ENCODE measurements around the gene PCNX4. TPM values are rescaled to one million over a fixed set of nuclear protein-coding genes. Genes with fewer than 3 reads are reported as not detected.

The PCNX4 gene
- total RNA-seq, 1 donor from 2014 or later = 29.2 TPM

GRCh38 chr14:60133487-60133886 lies 41.8 kb downstream of the PCNX4 start:
- no peak overlapping the region for H3K27ac ChIP-seq (ENCODE audit: low read depth, low read length)

GRCh38 chr14:60134702-60135101 lies 43.0 kb downstream of the PCNX4 start:
- peaks cover 0 to 9% (median 0%) of the 10 kb centered on the region in 3 donors for H3K36me3 ChIP-seq (ENCODE audit: control insufficient read depth in 3 of 3, insufficient read depth in 3 of 3, low read length in 3 of 3)
- no peak overlapping the region for H3K9ac ChIP-seq (ENCODE audit: low read depth in 1 of 3, low read length in 3 of 3)
- no peak overlapping the region for H3K4me3 ChIP-seq (ENCODE audit: low read length in 3 of 3)
- no peaks in the 10 kb centered on the region for H3K4me1 ChIP-seq (ENCODE audit: control insufficient read depth in 3 of 3, insufficient read depth in 3 of 3, low read length in 3 of 3)
- H3K27me3 ChIP-seq (ENCODE audit: control insufficient read depth in 3 of 3, insufficient read depth in 3 of 3, low read length in 3 of 3) = no peaks in the 10 kb centered on the region
- H3K9me3 ChIP-seq (ENCODE audit: control insufficient read depth in 3 of 3, low read length in 3 of 3) = no peaks in the 10 kb centered on the region
- H3K27ac ChIP-seq (ENCODE audit: low read depth, low read length) = no peak overlapping the region

More at GRCh38 chr14:60133487-60133886, 41.8 kb downstream of the PCNX4 start:
- H3K9me3 ChIP-seq (ENCODE audit: control insufficient read depth in 3 of 3, low read length in 3 of 3) = no peaks in the 10 kb centered on the region
- H3K9ac ChIP-seq (ENCODE audit: low read depth in 1 of 3, low read length in 3 of 3) = no peak overlapping the region
- no peaks in the 10 kb centered on the region for H3K4me1 ChIP-seq (ENCODE audit: control insufficient read depth in 3 of 3, insufficient read depth in 3 of 3, low read length in 3 of 3)
- no peaks in the 10 kb centered on the region for H3K27me3 ChIP-seq (ENCODE audit: control insufficient read depth in 3 of 3, insufficient read depth in 3 of 3, low read length in 3 of 3)
- no peak overlapping the region for H3K4me3 ChIP-seq (ENCODE audit: low read length in 3 of 3)
- H3K36me3 ChIP-seq (ENCODE audit: control insufficient read depth in 3 of 3, insufficient read depth in 3 of 3, low read length in 3 of 3) = peaks cover 0 to 9% (median 0%) of the 10 kb centered on the region in 3 donors

GRCh38 chr14:60151715-60152114 lies 60.0 kb downstream of the PCNX4 start:
- Histone ChIP-seq H3K36me3 (ENCODE audit: control insufficient read depth in 3 of 3, insufficient read depth in 3 of 3, low read length in 3 of 3) (peaks cover 8 to 36% (median 34%) of the 10 kb centered on the region in 3 donors), H3K27ac (ENCODE audit: low read depth, low read length) (peak overlapping the region; percentile 72), H3K9me3 (ENCODE audit: control insufficient read depth in 3 of 3, low read length in 3 of 3) (no peaks in the 10 kb centered on the region), H3K27me3 (ENCODE audit: control insufficient read depth in 3 of 3, insufficient read depth in 3 of 3, low read length in 3 of 3) (no peaks in the 10 kb centered on the region), H3K4me1 (ENCODE audit: control insufficient read depth in 3 of 3, insufficient read depth in 3 of 3, low read length in 3 of 3) (peaks cover 12 to 35% (median 16%) of the 10 kb centered on the region in 3 donors), H3K9ac (ENCODE audit: low read depth in 1 of 3, low read length in 3 of 3) (peak overlapping the region in 1 of 3 donors; percentile 48), H3K4me3 (ENCODE audit: low read length in 3 of 3) (no peak overlapping the region)

GRCh38 chr14:60153991-60154390 lies 62.3 kb downstream of the PCNX4 start:
- Histone ChIP-seq H3K4me3 (ENCODE audit: low read length in 3 of 3) (no peak overlapping the region), H3K36me3 (ENCODE audit: control insufficient read depth in 3 of 3, insufficient read depth in 3 of 3, low read length in 3 of 3) (peaks cover 2 to 22% (median 20%) of the 10 kb centered on the region in 3 donors), H3K27ac (ENCODE audit: low read depth, low read length) (peak overlapping the region; percentile 45), H3K27me3 (ENCODE audit: control insufficient read depth in 3 of 3, insufficient read depth in 3 of 3, low read length in 3 of 3) (no peaks in the 10 kb centered on the region), H3K9me3 (ENCODE audit: control insufficient read depth in 3 of 3, low read length in 3 of 3) (no peaks in the 10 kb centered on the region), H3K9ac (ENCODE audit: low read depth in 1 of 3, low read length in 3 of 3) (peak overlapping the region in 1 of 3 donors; percentile 24), H3K4me1 (ENCODE audit: control insufficient read depth in 3 of 3, insufficient read depth in 3 of 3, low read length in 3 of 3) (peaks cover 15 to 47% (median 23%) of the 10 kb centered on the region in 3 donors)

- no peaks in the 10 kb centered on the region for H3K9me3 ChIP-seq (ENCODE audit: control insufficient read depth in 3 of 3, low read length in 3 of 3)
- H3K4me1 ChIP-seq (ENCODE audit: control insufficient read depth in 3 of 3, insufficient read depth in 3 of 3, low read length in 3 of 3) = peaks cover 15 to 47% (median 23%) of the 10 kb centered on the region in 3 donors
- no peak overlapping the region for H3K9ac ChIP-seq (ENCODE audit: low read depth in 1 of 3, low read length in 3 of 3)
- H3K4me3 ChIP-seq (ENCODE audit: low read length in 3 of 3) = no peak overlapping the region
- peak overlapping the region; percentile 45 for H3K27ac ChIP-seq (ENCODE audit: low read depth, low read length)
- no peaks in the 10 kb centered on the region for H3K27me3 ChIP-seq (ENCODE audit: control insufficient read depth in 3 of 3, insufficient read depth in 3 of 3, low read length in 3 of 3)
- peaks cover 2 to 17% (median 15%) of the 10 kb centered on the region in 3 donors for H3K36me3 ChIP-seq (ENCODE audit: control insufficient read depth in 3 of 3, insufficient read depth in 3 of 3, low read length in 3 of 3)
These were observed 62.9 kb downstream of the PCNX4 start for GRCh38 chr14:60154671-60155070.

- Histone ChIP-seq H3K9ac (ENCODE audit: low read depth in 1 of 3, low read length in 3 of 3) (no peak overlapping the region), H3K4me3 (ENCODE audit: low read length in 3 of 3) (no peak overlapping the region), H3K36me3 (ENCODE audit: control insufficient read depth in 3 of 3, insufficient read depth in 3 of 3, low read length in 3 of 3) (peaks cover 0 to 3% (median under 1%) of the 10 kb centered on the region in 3 donors), H3K4me1 (ENCODE audit: control insufficient read depth in 3 of 3, insufficient read depth in 3 of 3, low read length in 3 of 3) (peaks cover 16 to 46% (median 16%) of the 10 kb centered on the region in 3 donors), H3K9me3 (ENCODE audit: control insufficient read depth in 3 of 3, low read length in 3 of 3) (no peaks in the 10 kb centered on the region), H3K27me3 (ENCODE audit: control insufficient read depth in 3 of 3, insufficient read depth in 3 of 3, low read length in 3 of 3) (no peaks in the 10 kb centered on the region), H3K27ac (ENCODE audit: low read depth, low read length) (peak overlapping the region; percentile 67)
These were observed 68.7 kb downstream of the PCNX4 start for GRCh38 chr14:60160422-60160821.

- peak overlapping the region; percentile 67 for H3K27ac ChIP-seq (ENCODE audit: low read depth, low read length)
- no peaks in the 10 kb centered on the region for H3K9me3 ChIP-seq (ENCODE audit: control insufficient read depth in 3 of 3, low read length in 3 of 3)
- no peaks in the 10 kb centered on the region for H3K27me3 ChIP-seq (ENCODE audit: control insufficient read depth in 3 of 3, insufficient read depth in 3 of 3, low read length in 3 of 3)
- H3K36me3 ChIP-seq (ENCODE audit: control insufficient read depth in 3 of 3, insufficient read depth in 3 of 3, low read length in 3 of 3) = peaks cover 0 to 2% (median 0%) of the 10 kb centered on the region in 3 donors
- H3K9ac ChIP-seq (ENCODE audit: low read depth in 1 of 3, low read length in 3 of 3) = peak overlapping the region; percentile 6 to 58 (median 33)
- peak overlapping the region; percentile 19 to 42 (median 24) for H3K4me3 ChIP-seq (ENCODE audit: low read length in 3 of 3)
- peaks cover 23 to 51% (median 25%) of the 10 kb centered on the region in 3 donors for H3K4me1 ChIP-seq (ENCODE audit: control insufficient read depth in 3 of 3, insufficient read depth in 3 of 3, low read length in 3 of 3)
These were observed 69.7 kb downstream of the PCNX4 start for GRCh38 chr14:60161196-60162107.

GRCh38 chr14:60163693-60164092 lies 72.0 kb downstream of the PCNX4 start:
- H3K9me3 ChIP-seq (ENCODE audit: control insufficient read depth in 3 of 3, low read length in 3 of 3) = no peaks in the 10 kb centered on the region
- peak overlapping the region; percentile 96 to 98 (median 96) for H3K4me3 ChIP-seq (ENCODE audit: low read length in 3 of 3)
- H3K9ac ChIP-seq (ENCODE audit: low read depth in 1 of 3, low read length in 3 of 3) = peak overlapping the region; percentile 98 to 99 (median 99)
- H3K27me3 ChIP-seq (ENCODE audit: control insufficient read depth in 3 of 3, insufficient read depth in 3 of 3, low read length in 3 of 3) = no peaks in the 10 kb centered on the region
- H3K4me1 ChIP-seq (ENCODE audit: control insufficient read depth in 3 of 3, insufficient read depth in 3 of 3, low read length in 3 of 3) = peaks cover 20 to 43% (median 20%) of the 10 kb centered on the region in 3 donors
- peak overlapping the region; percentile 99 for H3K27ac ChIP-seq (ENCODE audit: low read depth, low read length)
- H3K36me3 ChIP-seq (ENCODE audit: control insufficient read depth in 3 of 3, insufficient read depth in 3 of 3, low read length in 3 of 3) = peaks cover 0 to 2% (median 0%) of the 10 kb centered on the region in 3 donors

GRCh38 chr14:60164404-60164711 lies 72.6 kb downstream of the PCNX4 start:
- Histone ChIP-seq H3K27ac (ENCODE audit: low read depth, low read length) (peak overlapping the region; percentile 99), H3K4me3 (ENCODE audit: low read length in 3 of 3) (peak overlapping the region; percentile 96 to 98 (median 96)), H3K4me1 (ENCODE audit: control insufficient read depth in 3 of 3, insufficient read depth in 3 of 3, low read length in 3 of 3) (peaks cover 20 to 40% (median 20%) of the 10 kb centered on the region in 3 donors), H3K9ac (ENCODE audit: low read depth in 1 of 3, low read length in 3 of 3) (peak overlapping the region; percentile 98 to 99 (median 99)), H3K9me3 (ENCODE audit: control insufficient read depth in 3 of 3, low read length in 3 of 3) (no peaks in the 10 kb centered on the region), H3K36me3 (ENCODE audit: control insufficient read depth in 3 of 3, insufficient read depth in 3 of 3, low read length in 3 of 3) (peaks cover 0 to 2% (median 0%) of the 10 kb centered on the region in 3 donors), H3K27me3 (ENCODE audit: control insufficient read depth in 3 of 3, insufficient read depth in 3 of 3, low read length in 3 of 3) (no peaks in the 10 kb centered on the region)
